Caco-2 (cell line): ENCODE measurements around the gene DGCR6. TPM values are rescaled to one million over a fixed set of nuclear protein-coding genes. Genes with fewer than 3 reads are reported as not detected.
"Not testable (repeated sequence)": the region's sequence is repeated elsewhere in the genome, so short reads cannot be mapped to it uniquely, and the experiment has no call there.

Experiments
- BruUV-seq: library from RNA; stranded (reverse); fragments of 400-500 nt; replicated peaks from 2 replicates; lab custom pipeline; 2021; lab: Mats Ljungman, UMichigan
- CTCF ChIA-PET: fragments of 300-600 bp; sonication (Branson Sonifier 250); formaldehyde crosslinking; loops from one replicate; lab custom pipeline; 2022; ENCODE audit warnings: antibody characterized with exemption; lab: Charles Lee
- POLR2A ChIA-PET: fragments of 300-600 bp; sonication (Branson Sonifier 250); formaldehyde crosslinking; loops from one replicate; lab custom pipeline; 2022; ENCODE audit warnings: antibody characterized with exemption; lab: Charles Lee
- DNase-seq, 2 experiments: peaks; one replicate each; pipeline versions ENCODE4 v3.0.0 to v3.0.0-alpha.2; 2020 to 2022
- H3K27me3 ChIP-seq: replicated peaks from 2 replicates; pipeline ENCODE4 v1.6.0; 2011; ENCODE audit warnings: low read length; ENCODE audit not compliant: control insufficient read depth, insufficient read depth
- H3K36me3 ChIP-seq: 2 replicates; pipeline ENCODE4 v1.5.1; 2011; ENCODE audit warnings: low read length; ENCODE audit not compliant: control insufficient read depth, insufficient read depth
- H3K4me1 ChIP-seq: fragments of 250-450 bp; sonication (Bioruptor Pico); 2 replicates; pipeline ENCODE4 v1.5.1; 2020; ENCODE audit warnings: mild to moderate bottlenecking
- H3K4me3 ChIP-seq: 2 replicates; pipeline ENCODE4 v1.5.1; 2011; ENCODE audit warnings: low read depth, mild to moderate bottlenecking, control low read depth, low read length
- H3K9me3 ChIP-seq: fragments of 250-450 bp; sonication (Bioruptor Pico); 2 replicates; pipeline ENCODE4 v1.5.1; 2020; ENCODE audit warnings: mild to moderate bottlenecking, moderate library complexity
- H3K27ac Mint-ChIP-seq: one replicate; pipeline ENCODE4 v1.8.0; 2022; ENCODE audit warnings: mixed read lengths; ENCODE audit not compliant: unreplicated experiment
- H3K27me3 Mint-ChIP-seq: one replicate; pipeline ENCODE4 v1.8.0; 2022; ENCODE audit warnings: mixed read lengths; ENCODE audit not compliant: insufficient read depth, unreplicated experiment
- H3K36me3 Mint-ChIP-seq: one replicate; pipeline ENCODE4 v1.8.0; 2022; ENCODE audit warnings: mild to moderate bottlenecking, mixed read lengths; ENCODE audit not compliant: insufficient read depth, unreplicated experiment
- H3K4me1 Mint-ChIP-seq: one replicate; pipeline ENCODE4 v1.8.0; 2022; ENCODE audit warnings: low read depth, mixed read lengths; ENCODE audit not compliant: unreplicated experiment
- H3K4me3 Mint-ChIP-seq: one replicate; pipeline ENCODE4 v1.8.0; 2022; ENCODE audit warnings: mild to moderate bottlenecking, moderate library complexity, mixed read lengths; ENCODE audit not compliant: unreplicated experiment
- H3K9me3 Mint-ChIP-seq: one replicate; pipeline ENCODE4 v1.8.0; 2022; ENCODE audit warnings: mixed read lengths; ENCODE audit not compliant: unreplicated experiment
- intact Hi-C: fragments of 100-400 bp; cut with micrococcal nuclease; formaldehyde crosslinking; loops from one replicate; pipeline ENCODE4 v1.10.0; 2022; ENCODE audit not compliant: unreplicated experiment
- total RNA-seq: library from RNA; stranded (reverse); gene quantifications from 2 replicates; pipeline ENCODE4 v1.2.3, GENCODE V29; 2022

Gene DGCR6
- total RNA-seq, 1 experiment from 2014 or later: 5.9 TPM

DNA sequence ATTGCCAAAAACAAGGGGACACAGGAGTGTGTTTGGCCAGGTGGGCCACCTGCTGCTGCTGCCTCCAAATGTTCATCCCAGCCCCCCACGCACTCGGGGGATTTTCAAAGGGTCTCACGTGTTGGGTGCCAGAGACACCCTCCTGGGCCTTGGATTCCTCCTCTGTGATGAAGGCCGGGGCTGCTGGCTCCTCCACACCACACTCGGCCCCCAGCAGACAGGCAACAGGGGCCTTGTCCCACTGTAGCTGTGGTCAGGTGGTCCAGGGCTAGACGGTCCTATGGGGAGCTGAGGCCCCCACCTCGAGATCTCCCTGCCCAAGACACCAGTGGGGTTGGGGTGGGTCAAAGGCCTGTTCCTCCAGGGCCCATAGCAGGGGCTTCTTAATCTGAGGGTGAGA is 55.1 kb downstream of the DGCR6 start:
- H3K9me3 Mint-ChIP-seq, H3K27me3 Mint-ChIP-seq, H3K27ac Mint-ChIP-seq, H3K36me3 ChIP-seq, H3K4me3 Mint-ChIP-seq, DNase-seq, H3K27me3 ChIP-seq, BruUV-seq, intact Hi-C loops, POLR2A ChIA-PET, H3K9me3 ChIP-seq, H3K4me3 ChIP-seq, H3K4me1 Mint-ChIP-seq, CTCF ChIA-PET, H3K36me3 Mint-ChIP-seq, H3K4me1 ChIP-seq: not testable (repeated sequence)

Other genes with a start within 250 kb of the DGCR6 start
- 39.0 and 47.9 TPM in 2 replicates for gene PRODH, start 30.0 kb downstream of the DGCR6 start, total RNA-seq
- 65.6 and 67.9 TPM in 2 replicates for gene DGCR2, start 216.1 kb downstream of the DGCR6 start, total RNA-seq
- gene TSSK2, start 225.0 kb downstream of the DGCR6 start, total RNA-seq: not detected in 2 replicates
- 16.6 and 16.9 TPM in 2 replicates for gene ESS2, start 238.3 kb downstream of the DGCR6 start, total RNA-seq
- not detected in 2 replicates for gene GSC2, start 244.0 kb downstream of the DGCR6 start, total RNA-seq